Measurements from ENCODE around the gene SV2C. TPM values are rescaled to one million over a fixed set of nuclear protein-coding genes. Genes with fewer than 3 reads are reported as not detected.

SV2C gene
- polyA plus RNA-seq, 1 donor (not counting 4 experiments of a cell fraction or from before 2014, with no cell fraction given) = 0.34 TPM

- TF ChIP-seq EZH2 (IDR thresholded peaks at IDR 0.05; ENCODE audit: low read length) = no peak
- TF ChIP-seq CTCF (optimal IDR thresholded peaks at IDR 0.05 in 1 of 3, IDR thresholded peaks at IDR 0.05 in 1 of 3, conservative IDR thresholded peaks at IDR 0.05 in 1 of 3; ENCODE audit: extremely low read depth in 1 of 3, insufficient read depth in 2 of 3, low read length in 3 of 3) = no peak
- Histone ChIP-seq H3K9me1 (ENCODE audit: control insufficient read depth, extremely low read depth, insufficient read depth, low read length) (no peaks in the 10 kb centered on the region), H2AFZ (ENCODE audit: control insufficient read depth, low read length) (no peak overlapping the region), H3K27me3 (ENCODE audit: control insufficient read depth, extremely low read depth, insufficient read depth, low read length) (peaks cover 3% of the 10 kb centered on the region), H4K20me1 (ENCODE audit: control insufficient read depth, extremely low read depth, insufficient read depth, low read length) (no peaks in the 10 kb centered on the region), H3K4me1 (ENCODE audit: control insufficient read depth, extremely low read depth, insufficient read depth, low read length) (no peaks in the 10 kb centered on the region), H3K9ac (ENCODE audit: control insufficient read depth, extremely low read depth, insufficient read depth, low read length) (no peak overlapping the region), H3K79me2 (ENCODE audit: control insufficient read depth, insufficient read depth, low read length) (no peaks in the 10 kb centered on the region), H3K9me3 (ENCODE audit: control insufficient read depth, low read depth, low read length) (no peaks in the 10 kb centered on the region), H3K4me2 (ENCODE audit: control insufficient read depth, extremely low read depth, insufficient read depth, low read depth, low read length) (no peak overlapping the region), H3K36me3 (ENCODE audit: control insufficient read depth in 2 of 2, extremely low read depth in 1 of 2, insufficient read depth in 2 of 2, low read length in 2 of 2) (no peaks in the 10 kb centered on the region), H3K4me3 (ENCODE audit: control insufficient read depth in 2 of 3, extremely low read depth in 1 of 3, insufficient read depth in 2 of 3, low read depth in 1 of 3, low read length in 3 of 3) (no peak overlapping the region), H3K27ac (ENCODE audit: control insufficient read depth, insufficient read depth, low read length) (no peak overlapping the region)
- no peak for DNase-seq (ENCODE audit: low read depth, low spot score)
- no peak for FAIRE-seq
- dilution Hi-C loops (cut with MboI; ENCODE audit: extremely low pct_ligation_motif_present, low sequenced_read_pairs) = no loop called here
Measured at GRCh38 chr5:76149636-76150035, 66.5 kb downstream of the SV2C start.

GRCh38 chr5:76152161-76152560 is 69.0 kb downstream of the SV2C start:
- H3K9me3 ChIP-seq (ENCODE audit: control insufficient read depth, low read depth, low read length) = no peaks in the 10 kb centered on the region
- H3K27me3 ChIP-seq (ENCODE audit: control insufficient read depth, extremely low read depth, insufficient read depth, low read length) = peaks cover 3% of the 10 kb centered on the region
- no peaks in the 10 kb centered on the region for H3K9me1 ChIP-seq (ENCODE audit: control insufficient read depth, extremely low read depth, insufficient read depth, low read length)
- no peaks in the 10 kb centered on the region for H3K4me1 ChIP-seq (ENCODE audit: control insufficient read depth, extremely low read depth, insufficient read depth, low read length)
- H3K9ac ChIP-seq (ENCODE audit: control insufficient read depth, extremely low read depth, insufficient read depth, low read length) = no peak overlapping the region
- dilution Hi-C loops (cut with MboI; ENCODE audit: extremely low pct_ligation_motif_present, low sequenced_read_pairs) = no loop called here
- H3K4me3 ChIP-seq (ENCODE audit: control insufficient read depth in 2 of 3, extremely low read depth in 1 of 3, insufficient read depth in 2 of 3, low read depth in 1 of 3, low read length in 3 of 3) = no peak overlapping the region
- no peaks in the 10 kb centered on the region for H3K36me3 ChIP-seq (ENCODE audit: control insufficient read depth in 2 of 2, extremely low read depth in 1 of 2, insufficient read depth in 2 of 2, low read length in 2 of 2)
- no peaks in the 10 kb centered on the region for H4K20me1 ChIP-seq (ENCODE audit: control insufficient read depth, extremely low read depth, insufficient read depth, low read length)
- H3K4me2 ChIP-seq (ENCODE audit: control insufficient read depth, extremely low read depth, insufficient read depth, low read depth, low read length) = no peak overlapping the region
- no peak overlapping the region for H2AFZ ChIP-seq (ENCODE audit: control insufficient read depth, low read length)
- FAIRE-seq (no peak), DNase-seq (ENCODE audit: low read depth, low spot score) (no peak)
- no peak overlapping the region for H3K27ac ChIP-seq (ENCODE audit: control insufficient read depth, insufficient read depth, low read length)
- no peaks in the 10 kb centered on the region for H3K79me2 ChIP-seq (ENCODE audit: control insufficient read depth, insufficient read depth, low read length)
- TF ChIP-seq EZH2 (IDR thresholded peaks at IDR 0.05; ENCODE audit: low read length) = no peak
- no peak for TF ChIP-seq CTCF (optimal IDR thresholded peaks at IDR 0.05 in 1 of 3, IDR thresholded peaks at IDR 0.05 in 1 of 3, conservative IDR thresholded peaks at IDR 0.05 in 1 of 3; ENCODE audit: extremely low read depth in 1 of 3, insufficient read depth in 2 of 3, low read length in 3 of 3)

Data from keratinocyte (primary cell).